IMR-90 (cell line): ENCODE data around the gene SP7. TPM values are rescaled to one million over a fixed set of nuclear protein-coding genes. Genes with fewer than 3 reads are reported as not detected.

ENCODE experiments used
- ATAC-seq: fragments of 200-7000 bp; cut with Tn5 transposase; 2 replicates; pipeline ENCODE4 v1.9.1; 2020; ENCODE audit warnings: low read depth, mild to moderate bottlenecking, moderate library complexity
- BruUV-seq: library from RNA; stranded (reverse); fragments of 400-500 nt; replicated peaks from 2 replicates; lab custom pipeline; 2021; lab: Mats Ljungman, UMichigan
- CTCF ChIA-PET: fragments of 300-600 bp; formaldehyde crosslinking; extraction: SDS; loops from one replicate; lab custom pipeline; 2021; ENCODE audit warnings: antibody characterized with exemption; lab: Yijun Ruan, JAX
- POLR2A ChIA-PET: fragments of 300-600 bp; sonication (Branson Sonifier 250); formaldehyde crosslinking; loops from one replicate; lab custom pipeline; 2022; ENCODE audit warnings: antibody characterized with exemption; ENCODE audit not compliant: unreplicated experiment; lab: Charles Lee
- DNase-seq: peaks from one replicate; pipeline ENCODE4 v3.0.0; 2013
- H2AFZ ChIP-seq: replicated peaks from 2 replicates; pipeline ENCODE3; 2013; ENCODE audit warnings: low read length, mild to moderate bottlenecking; ENCODE audit not compliant: poor library complexity
- H2AK5ac ChIP-seq: 2 replicates; pipeline ENCODE4 v1.6.1; 2013; ENCODE audit warnings: low read depth, low read length, inconsistent platforms
- H2AK9ac ChIP-seq: replicated peaks from 2 replicates; pipeline ENCODE3; 2013; ENCODE audit warnings: mild to moderate bottlenecking, low read depth, low read length, moderate library complexity; ENCODE audit not compliant: poor library complexity
- H2BK120ac ChIP-seq: 2 replicates; pipeline ENCODE4 v1.6.1; 2013; ENCODE audit warnings: low read depth, low read length, inconsistent platforms
- H2BK15ac ChIP-seq: 3 replicates; pipeline ENCODE4 v1.6.1; 2013; ENCODE audit warnings: low read depth, low read length, inconsistent platforms
- H2BK20ac ChIP-seq: 2 replicates; pipeline ENCODE4 v1.6.1; 2013; ENCODE audit warnings: low read depth, mild to moderate bottlenecking, inconsistent platforms, low read length, moderate library complexity
- H2BK5ac ChIP-seq: 2 replicates; pipeline ENCODE4 v1.6.1; 2013; ENCODE audit warnings: mild to moderate bottlenecking, low read depth, low read length, inconsistent platforms; ENCODE audit not compliant: poor library complexity, severe bottlenecking
- H3K14ac ChIP-seq: replicated peaks from 2 replicates; pipeline ENCODE4 v1.6.1; 2013; ENCODE audit warnings: low read depth, low read length, inconsistent platforms
- H3K18ac ChIP-seq: 2 replicates; pipeline ENCODE4 v1.6.1; 2013; ENCODE audit warnings: low read depth, low read length, control low read depth
- H3K23ac ChIP-seq: 2 replicates; pipeline ENCODE4 v1.6.1; 2013; ENCODE audit warnings: low read depth, low read length, inconsistent platforms
- H3K27ac ChIP-seq: 2 replicates; pipeline ENCODE4 v1.5.1; 2013; ENCODE audit warnings: mild to moderate bottlenecking, control low read depth, low read length; ENCODE audit not compliant: insufficient read depth
- H3K27me3 ChIP-seq: 2 replicates; pipeline ENCODE4 v1.6.1; 2013; ENCODE audit warnings: low read length; ENCODE audit not compliant: control insufficient read depth, insufficient read depth
- H3K36me3 ChIP-seq: 2 replicates; pipeline ENCODE4 v1.6.1; 2013; ENCODE audit warnings: low read length, mixed read lengths; ENCODE audit not compliant: control insufficient read depth, insufficient read depth
- H3K4ac ChIP-seq: 2 replicates; pipeline ENCODE4 v1.6.1; 2013; ENCODE audit warnings: low read depth, low read length, inconsistent platforms
- H3K4me1 ChIP-seq: 2 replicates; pipeline ENCODE4 v1.6.1; 2013; ENCODE audit warnings: low read length, mixed read lengths; ENCODE audit not compliant: control insufficient read depth, insufficient read depth
- H3K4me2 ChIP-seq: 2 replicates; pipeline ENCODE4 v1.6.1; 2013; ENCODE audit warnings: low read depth, mild to moderate bottlenecking, control low read depth, low read length, moderate library complexity
- H3K4me3 ChIP-seq: 2 replicates; pipeline ENCODE4 v1.5.1; 2013; ENCODE audit warnings: low read depth, mild to moderate bottlenecking, control low read depth, low read length, moderate library complexity; ENCODE audit not compliant: insufficient read depth
- H3K56ac ChIP-seq: 2 replicates; pipeline ENCODE4 v1.6.1; 2013; ENCODE audit warnings: low read length, inconsistent platforms; ENCODE audit not compliant: insufficient read depth; ENCODE audit errors: extremely low read depth
- H3K79me1 ChIP-seq, 2 experiments: 2 replicates each; pipeline ENCODE4 v1.6.1; 2013; ENCODE audit warnings: low read length in 2 of 2, inconsistent platforms in 1 of 2, low read depth in 1 of 2
- H3K9ac ChIP-seq: 2 replicates; pipeline ENCODE4 v1.6.1; 2013; ENCODE audit warnings: low read depth, low read length, control low read depth
- H3K9me1 ChIP-seq: 2 replicates; pipeline ENCODE4 v1.6.1; 2013; ENCODE audit warnings: low read length, inconsistent platforms; ENCODE audit not compliant: insufficient read depth
- H3K9me3 ChIP-seq: 2 replicates; pipeline ENCODE4 v1.6.1; 2013; ENCODE audit warnings: low read length; ENCODE audit not compliant: control insufficient read depth, insufficient read depth
- H4K20me1 ChIP-seq: 2 replicates; pipeline ENCODE4 v1.6.1; 2013; ENCODE audit warnings: low read length, inconsistent platforms; ENCODE audit not compliant: insufficient read depth
- H4K5ac ChIP-seq: 2 replicates; pipeline ENCODE4 v1.6.1; 2013; ENCODE audit warnings: mild to moderate bottlenecking, low read depth, low read length, control low read depth
- H4K8ac ChIP-seq, 2 experiments: 2 replicates each; pipeline ENCODE4 v1.6.1; 2013; ENCODE audit warnings: low read depth in 2 of 2, low read length in 2 of 2, control low read depth in 1 of 2, inconsistent platforms in 1 of 2
- H4K91ac ChIP-seq: 2 replicates; pipeline ENCODE4 v1.6.1; 2013; ENCODE audit warnings: low read depth, low read length, inconsistent platforms; ENCODE audit not compliant: insufficient read depth
- CEBPB ChIP-seq: IDR thresholded peaks from 2 replicates; pipeline ENCODE4 v1.6.1; 2012; ENCODE audit warnings: low read depth, low read length, improper control_type of control experiment
- CHD1 ChIP-seq: IDR thresholded peaks from 2 replicates; pipeline ENCODE4 v1.6.1; 2012; ENCODE audit warnings: low read depth, low read length, improper control_type of control experiment
- FOS ChIP-seq: fragments of 150-350 bp; IDR thresholded peaks from 2 replicates; pipeline ENCODE4 v1.6.1; 2016; ENCODE audit warnings: low read depth, low read length
- MAFK ChIP-seq: IDR thresholded peaks from 2 replicates; pipeline ENCODE4 v1.6.1; 2012; ENCODE audit warnings: low read depth, low read length, improper control_type of control experiment
- MAZ ChIP-seq: IDR thresholded peaks from 2 replicates; pipeline ENCODE4 v1.6.1; 2012; ENCODE audit warnings: low read depth, mild to moderate bottlenecking, low read length, improper control_type of control experiment, moderate library complexity, borderline replicate concordance
- NFE2L2 ChIP-seq: fragments of 150-350 bp; IDR thresholded peaks from 2 replicates; pipeline ENCODE4 v1.6.1; 2016; ENCODE audit warnings: low read depth, mild to moderate bottlenecking, low read length
- POLR2A ChIP-seq: IDR thresholded peaks from 2 replicates; pipeline ENCODE4 v1.6.1; 2012; ENCODE audit warnings: mild to moderate bottlenecking, low read depth, low read length
- RFX5 ChIP-seq: IDR thresholded peaks from 2 replicates; pipeline ENCODE4 v1.8.0; 2012; ENCODE audit warnings: low read depth, mild to moderate bottlenecking, low read length, moderate library complexity
- WGBS, 2 experiments: methylation state at CpG; one replicate each; pipeline versions ENCODE4 v1.1.5 to v1.1.7; 2013; ENCODE audit warnings: missing lambda C conversion rate in 2 of 2; ENCODE audit not compliant: insufficient read length in 1 of 2; ENCODE audit errors: extremely low coverage in 2 of 2; 5-methylcytosine and 5-hydroxymethylcytosine counted together
- dilution Hi-C: fragments of 300-500 bp; cut with HindIII; formaldehyde crosslinking; loops from one replicate; pipeline ENCODE4 v1.14.3; 2018; ENCODE audit warnings: low sequenced_read_pairs; ENCODE audit not compliant: unreplicated experiment
- in situ Hi-C: fragments of 300-500 bp; cut with MboI; formaldehyde crosslinking; loops from 3 replicates; pipeline ENCODE4 v1.14.3; 2019; ENCODE audit warnings: low sequenced_read_pairs, inconsistent platforms, mixed read lengths
- intact Hi-C: fragments of 100-400 bp; cut with micrococcal nuclease; formaldehyde crosslinking; loops from 2 replicates; pipeline ENCODE4 v1.10.0; 2022
- polyA plus RNA-seq, 3 experiments: library from polyadenylated mRNA; depleted of rRNA; stranded (reverse); fragments of >200 nt; gene quantifications; 2 replicates each; pipeline ENCODE4 v1.2.3, GENCODE V29; 2012; ENCODE audit warnings: low replicate concordance in 1 of 3
- total RNA-seq: library from RNA; depleted of rRNA; stranded (reverse); fragments of >200 nt; gene quantifications from 2 replicates; pipeline ENCODE4 v1.2.3, GENCODE V29; 2012

SP7 gene
- total and polyA plus RNA-seq, 2 of the 4 experiments (the other 2 are of a cell fraction): not detected

DNA sequence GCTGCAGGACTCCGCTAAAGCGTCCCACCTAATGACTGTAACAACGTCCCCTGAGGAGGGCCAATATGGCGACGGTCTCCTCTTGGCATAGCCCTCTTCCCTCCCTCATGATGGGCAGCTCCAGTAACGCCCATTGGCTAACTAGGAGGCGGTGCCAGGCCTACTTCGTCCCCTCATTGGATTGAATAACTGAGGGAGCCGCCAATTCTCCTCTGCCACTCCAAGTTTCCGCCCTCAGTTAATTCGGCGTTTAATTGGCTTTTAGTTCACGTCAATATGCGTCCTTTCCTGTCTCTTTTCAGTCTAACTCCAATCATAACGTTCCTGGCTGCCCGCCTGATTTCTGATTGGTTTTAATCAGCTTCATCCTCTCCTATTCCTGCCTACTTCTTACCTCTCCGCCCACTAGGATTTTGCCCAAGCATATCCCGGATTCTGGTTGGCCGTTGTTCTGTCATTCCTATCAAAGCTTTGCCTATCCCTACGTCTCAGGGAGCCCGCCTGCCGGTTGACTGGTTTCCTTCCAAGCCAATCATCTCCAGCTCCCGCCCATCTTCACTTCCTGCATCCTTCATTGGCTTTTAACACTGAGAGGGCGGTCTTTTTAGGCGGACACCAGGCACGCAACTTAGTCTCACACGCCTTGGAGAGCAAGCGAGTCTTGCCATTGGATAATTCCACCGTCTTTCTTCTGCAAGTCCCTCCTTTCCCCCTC is 43.4 kb upstream of the SP7 start:
- Histone ChIP-seq H3K14ac (peak overlapping the region; percentile 100), H3K18ac (peak overlapping the region; percentile 70), H3K9me3 (no peaks in the 10 kb centered on the region), H3K36me3 (peaks cover 18% of the 10 kb centered on the region), H3K4me2 (peak overlapping the region; percentile 71), H4K20me1 (peaks cover 13% of the 10 kb centered on the region; the same call in 1 of the 2 replicates), H3K27me3 (no peaks in the 10 kb centered on the region), H3K56ac (peak overlapping the region; percentile 98), H3K4me3 (peak overlapping the region; percentile 44), H3K23ac (peak overlapping the region; percentile 99), H2AK9ac (peak overlapping the region; percentile 99), H2BK5ac (peak overlapping the region; percentile 96), H3K9me1 (peaks cover 16% of the 10 kb centered on the region), H3K9ac (peak overlapping the region; percentile 82), H2BK15ac (peak overlapping the region; percentile 84; the same call in 1 of the 3 replicates), H3K27ac (peak overlapping the region; percentile 96), H4K91ac (peak overlapping the region; percentile 99), H3K79me1 (peaks cover 17 to 26% of the 10 kb centered on the region in 2 experiments), H2BK120ac (peak overlapping the region; percentile 83), H3K4me1 (peaks cover 16% of the 10 kb centered on the region), H2AFZ (peak overlapping the region; percentile 92), H2AK5ac (peak overlapping the region; percentile 100), H4K8ac (peak overlapping the region; percentile 99 to 100), H4K5ac (peak overlapping the region; percentile 91), H3K4ac (peak overlapping the region; percentile 99), H2BK20ac (peak overlapping the region; percentile 28; the same call in 1 of the 2 replicates)
- no TSS peak for BruUV-seq
- TF ChIP-seq MAZ: peak; percentile 74; the same call in 1 of the 2 replicates
- TF ChIP-seq FOS: peak; percentile 86; the same call in 1 of the 2 replicates
- TF ChIP-seq RFX5: no peak
- no peak for TF ChIP-seq CHD1
- TF ChIP-seq CEBPB: 0 out of 2 replicates have a peak, but pooled peaks have one; percentile 3
- no peak for TF ChIP-seq MAFK
- TF ChIP-seq NFE2L2: 0 out of 2 replicates have a peak, but pooled peaks have one; percentile 4
- TF ChIP-seq POLR2A: peak; percentile 83
- intact Hi-C loops: loop anchor here (2.0 kb wide), 1 partner anchor 71 kb away; no protein-coding TSS in a partner anchor
- dilution Hi-C loops: no loop called here
- DNase-seq: peak; percentile 100
- ATAC-seq: peak; percentile 72
- CTCF ChIA-PET: interaction anchor here (0.6 to 1.1 kb wide), 3 partner anchors 27 to 1354 kb away, joined by 3 read pairs; no protein-coding TSS in a partner anchor
- whole genome bisulfite sequencing, 2 experiments: 0% methylated on average over 23 of the region's 29 CpGs; no CpG with 5 or more reads in 1 of the 2 experiments
- in situ Hi-C loops: no loop called here
- POLR2A ChIA-PET: no interaction called here
